ENCODE results near the gene GALNT2.

Gene GALNT2

DNA sequence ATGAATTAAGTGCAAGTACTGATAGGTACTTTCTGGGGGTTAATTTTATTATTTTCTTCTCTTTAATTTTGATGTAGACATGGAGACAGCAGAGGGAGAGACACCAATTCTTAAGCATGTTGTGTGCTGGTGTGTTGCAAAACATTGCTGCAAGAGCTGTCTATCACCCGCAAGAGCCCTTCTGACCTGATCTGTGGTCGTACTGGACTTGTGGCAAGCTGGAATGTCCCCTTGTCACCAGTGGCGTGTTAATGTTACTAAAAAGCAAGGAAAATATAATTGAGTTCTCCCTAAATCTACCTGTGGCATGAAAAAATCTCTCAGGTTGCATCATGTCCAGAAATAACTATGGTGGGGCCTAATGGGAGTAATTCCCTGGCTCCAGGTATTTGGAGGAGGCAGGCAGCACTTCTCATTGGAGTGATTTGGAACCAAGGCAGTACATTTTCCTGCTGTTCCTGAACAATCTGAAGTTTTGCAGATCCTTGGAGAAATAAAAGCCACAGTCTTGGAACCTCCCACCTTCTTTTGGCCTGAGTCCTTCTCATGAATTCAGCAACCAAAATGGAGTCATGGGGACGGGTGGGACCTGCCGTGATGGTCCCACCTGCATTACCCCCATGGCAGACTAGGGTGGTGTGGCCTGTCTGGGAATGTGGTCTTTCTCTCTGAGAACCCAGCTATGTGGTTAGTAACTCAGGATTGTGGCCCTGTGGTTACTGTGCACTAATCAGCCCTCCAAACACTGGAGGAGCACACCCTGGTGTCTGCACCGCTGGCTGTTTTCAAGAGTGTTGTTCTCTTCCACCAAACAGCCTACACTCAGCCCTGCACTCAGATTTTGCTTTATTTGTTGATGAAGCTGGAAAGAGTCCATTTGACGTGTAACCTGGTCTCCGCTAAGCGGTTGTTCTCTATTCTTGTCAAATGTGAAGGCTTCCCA, 57.4 kb downstream of the GALNT2 start:
- peak overlapping the region; percentile 35 for H3K27ac ChIP-seq (ENCODE audit: low read depth, low read length)
- no peak overlapping the region for H2BK5ac ChIP-seq (ENCODE audit: low read depth, low read length, poor library complexity)
- H3K79me1 ChIP-seq (ENCODE audit: low read length) = no peaks in the 10 kb centered on the region
- H2AFZ ChIP-seq (ENCODE audit: insufficient read depth, low read length, poor library complexity) = no peak overlapping the region
- H3K36me3 ChIP-seq (ENCODE audit: control insufficient read depth in 1 of 2, insufficient read depth in 2 of 2, low read length in 2 of 2) = peaks cover 0 to 3% of the 10 kb centered on the region in 2 experiments
- no peak overlapping the region for H3K18ac ChIP-seq (ENCODE audit: low read length)
- H4K8ac ChIP-seq (ENCODE audit: low read depth, low read length) = no peak overlapping the region
- H3K4me3 ChIP-seq (ENCODE audit: low read depth, low read length) = no peak overlapping the region
- no peak overlapping the region for H4K12ac ChIP-seq (ENCODE audit: low read depth, low read length)
- peaks cover 9 to 24% of the 10 kb centered on the region in 2 experiments for H3K4me1 ChIP-seq (ENCODE audit: control insufficient read depth in 1 of 2, insufficient read depth in 2 of 2, low read length in 2 of 2)
- peaks cover 2% of the 10 kb centered on the region for H3K9me3 ChIP-seq (ENCODE audit: insufficient read depth, low read depth, low read length)
- H3K4me2 ChIP-seq (ENCODE audit: low read length) = no peak overlapping the region
- H3K23ac ChIP-seq (ENCODE audit: low read length) = no peak overlapping the region
- no peak overlapping the region for H2BK12ac ChIP-seq (ENCODE audit: low read length)
- peak; percentile 65 to 73 for DNase-seq
- H3K4ac ChIP-seq (ENCODE audit: low read depth, low read length) = no peak overlapping the region
- H3K27me3 ChIP-seq (ENCODE audit: insufficient read depth, low read length) = no peaks in the 10 kb centered on the region
- no peak overlapping the region for H3K14ac ChIP-seq (ENCODE audit: low read length)
- H3K9ac ChIP-seq (ENCODE audit: low read length) = no peak overlapping the region
- H3K79me2 ChIP-seq (ENCODE audit: control insufficient read depth, insufficient read depth, low read length, poor library complexity) = peaks cover 2% of the 10 kb centered on the region
- WGBS (ENCODE audit: extremely low coverage, insufficient coverage, insufficient read length) = no CpG with 5 or more reads among the region's 9 CpGs
- no peak overlapping the region for H2AK5ac ChIP-seq (ENCODE audit: low read length)
- H4K91ac ChIP-seq (ENCODE audit: low read depth, low read length) = no peak overlapping the region
- H2BK120ac ChIP-seq (ENCODE audit: insufficient read depth, low read length, poor library complexity) = no peak overlapping the region

GRCh38 chr1:230125141-230125540, 58.1 kb downstream of the GALNT2 start:
- Histone ChIP-seq H3K79me2 (ENCODE audit: control insufficient read depth, insufficient read depth, low read length, poor library complexity) (peaks cover 2% of the 10 kb centered on the region), H3K18ac (ENCODE audit: low read length) (no peak overlapping the region), H3K79me1 (ENCODE audit: low read length) (no peaks in the 10 kb centered on the region), H2BK12ac (ENCODE audit: low read length) (no peak overlapping the region), H3K4ac (ENCODE audit: low read depth, low read length) (no peak overlapping the region), H2BK5ac (ENCODE audit: low read depth, low read length, poor library complexity) (no peak overlapping the region), H4K12ac (ENCODE audit: low read depth, low read length) (no peak overlapping the region), H3K23ac (ENCODE audit: low read length) (no peak overlapping the region), H2AFZ (ENCODE audit: insufficient read depth, low read length, poor library complexity) (no peak overlapping the region), H3K4me2 (ENCODE audit: low read length) (no peak overlapping the region), H3K36me3 (ENCODE audit: control insufficient read depth in 1 of 2, insufficient read depth in 2 of 2, low read length in 2 of 2) (peaks cover 0 to 3% of the 10 kb centered on the region in 2 experiments), H3K4me1 (ENCODE audit: control insufficient read depth in 1 of 2, insufficient read depth in 2 of 2, low read length in 2 of 2) (peaks cover 8 to 20% of the 10 kb centered on the region in 2 experiments), H3K27ac (ENCODE audit: low read depth, low read length) (peak overlapping the region; percentile 11), H3K27me3 (ENCODE audit: insufficient read depth, low read length) (no peaks in the 10 kb centered on the region), H4K91ac (ENCODE audit: low read depth, low read length) (no peak overlapping the region), H3K9ac (ENCODE audit: low read length) (no peak overlapping the region), H3K4me3 (ENCODE audit: low read depth, low read length) (no peak overlapping the region), H3K14ac (ENCODE audit: low read length) (no peak overlapping the region), H2BK120ac (ENCODE audit: insufficient read depth, low read length, poor library complexity) (no peak overlapping the region), H2AK5ac (ENCODE audit: low read length) (no peak overlapping the region), H4K8ac (ENCODE audit: low read depth, low read length) (no peak overlapping the region), H3K9me3 (ENCODE audit: insufficient read depth, low read depth, low read length) (peaks cover 2% of the 10 kb centered on the region)
- no CpG with 5 or more reads among the region's 6 CpGs for WGBS (ENCODE audit: extremely low coverage, insufficient coverage, insufficient read length)
- DNase-seq = no peak

- Histone ChIP-seq H2AK5ac (ENCODE audit: low read length) (no peak overlapping the region), H3K79me1 (ENCODE audit: low read length) (peaks cover 2% of the 10 kb centered on the region), H3K9me3 (ENCODE audit: insufficient read depth, low read depth, low read length) (peaks cover 2% of the 10 kb centered on the region), H3K18ac (ENCODE audit: low read length) (peak overlapping the region; percentile 48), H2BK120ac (ENCODE audit: insufficient read depth, low read length, poor library complexity) (no peak overlapping the region), H3K23ac (ENCODE audit: low read length) (no peak overlapping the region), H2BK5ac (ENCODE audit: low read depth, low read length, poor library complexity) (no peak overlapping the region), H3K27me3 (ENCODE audit: insufficient read depth, low read length) (no peaks in the 10 kb centered on the region), H4K91ac (ENCODE audit: low read depth, low read length) (peak overlapping the region; percentile 36), H2BK12ac (ENCODE audit: low read length) (no peak overlapping the region), H3K14ac (ENCODE audit: low read length) (no peak overlapping the region), H3K4me3 (ENCODE audit: low read depth, low read length) (no peak overlapping the region), H3K27ac (ENCODE audit: low read depth, low read length) (no peak overlapping the region), H3K4ac (ENCODE audit: low read depth, low read length) (peak overlapping the region; percentile 18), H3K9ac (ENCODE audit: low read length) (no peak overlapping the region), H4K8ac (ENCODE audit: low read depth, low read length) (no peak overlapping the region), H3K4me2 (ENCODE audit: low read length) (no peak overlapping the region), H3K79me2 (ENCODE audit: control insufficient read depth, insufficient read depth, low read length, poor library complexity) (peaks cover 5% of the 10 kb centered on the region), H3K4me1 (ENCODE audit: control insufficient read depth in 1 of 2, insufficient read depth in 2 of 2, low read length in 2 of 2) (peaks cover 6 to 19% of the 10 kb centered on the region in 2 experiments), H4K12ac (ENCODE audit: low read depth, low read length) (no peak overlapping the region), H2AFZ (ENCODE audit: insufficient read depth, low read length, poor library complexity) (no peak overlapping the region), H3K36me3 (ENCODE audit: control insufficient read depth in 1 of 2, insufficient read depth in 2 of 2, low read length in 2 of 2) (peaks cover 0 to 3% of the 10 kb centered on the region in 2 experiments)
- DNase-seq = no peak
- no CpG with 5 or more reads among the region's 10 CpGs for whole genome bisulfite sequencing (ENCODE audit: extremely low coverage, insufficient coverage, insufficient read length)
Observed at GRCh38 chr1:230125640-230126528, 58.8 kb downstream of the GALNT2 start.

GRCh38 chr1:230126529-230127104, 59.6 kb downstream of the GALNT2 start:
- Histone ChIP-seq H3K27ac (ENCODE audit: low read depth, low read length) (no peak overlapping the region), H3K18ac (ENCODE audit: low read length) (no peak overlapping the region), H4K91ac (ENCODE audit: low read depth, low read length) (no peak overlapping the region), H3K23ac (ENCODE audit: low read length) (no peak overlapping the region), H3K14ac (ENCODE audit: low read length) (no peak overlapping the region), H3K4ac (ENCODE audit: low read depth, low read length) (no peak overlapping the region), H2BK12ac (ENCODE audit: low read length) (no peak overlapping the region), H3K4me3 (ENCODE audit: low read depth, low read length) (no peak overlapping the region), H2AFZ (ENCODE audit: insufficient read depth, low read length, poor library complexity) (no peak overlapping the region), H3K79me2 (ENCODE audit: control insufficient read depth, insufficient read depth, low read length, poor library complexity) (peaks cover 3% of the 10 kb centered on the region), H2AK5ac (ENCODE audit: low read length) (no peak overlapping the region), H2BK120ac (ENCODE audit: insufficient read depth, low read length, poor library complexity) (no peak overlapping the region), H3K4me1 (ENCODE audit: control insufficient read depth in 1 of 2, insufficient read depth in 2 of 2, low read length in 2 of 2) (peaks cover 3 to 19% of the 10 kb centered on the region in 2 experiments), H3K36me3 (ENCODE audit: control insufficient read depth in 1 of 2, insufficient read depth in 2 of 2, low read length in 2 of 2) (peaks cover 0 to 2% of the 10 kb centered on the region in 2 experiments), H3K9me3 (ENCODE audit: insufficient read depth, low read depth, low read length) (peaks cover 2% of the 10 kb centered on the region), H3K9ac (ENCODE audit: low read length) (no peak overlapping the region), H3K79me1 (ENCODE audit: low read length) (peaks cover 2% of the 10 kb centered on the region), H4K8ac (ENCODE audit: low read depth, low read length) (no peak overlapping the region), H4K12ac (ENCODE audit: low read depth, low read length) (no peak overlapping the region), H3K4me2 (ENCODE audit: low read length) (no peak overlapping the region), H2BK5ac (ENCODE audit: low read depth, low read length, poor library complexity) (no peak overlapping the region), H3K27me3 (ENCODE audit: insufficient read depth, low read length) (no peaks in the 10 kb centered on the region)
- no peak for DNase-seq
- WGBS (ENCODE audit: extremely low coverage, insufficient coverage, insufficient read length) = no CpG with 5 or more reads among the region's 16 CpGs

All from trophoblast cell (in vitro differentiated cells and primary cell).